ENCODE data around the gene UBE3C.
"Not testable (repeated sequence)": the region's sequence is repeated elsewhere in the genome, so short reads cannot be mapped to it uniquely, and the experiment has no call there.

UBE3C gene

DNA sequence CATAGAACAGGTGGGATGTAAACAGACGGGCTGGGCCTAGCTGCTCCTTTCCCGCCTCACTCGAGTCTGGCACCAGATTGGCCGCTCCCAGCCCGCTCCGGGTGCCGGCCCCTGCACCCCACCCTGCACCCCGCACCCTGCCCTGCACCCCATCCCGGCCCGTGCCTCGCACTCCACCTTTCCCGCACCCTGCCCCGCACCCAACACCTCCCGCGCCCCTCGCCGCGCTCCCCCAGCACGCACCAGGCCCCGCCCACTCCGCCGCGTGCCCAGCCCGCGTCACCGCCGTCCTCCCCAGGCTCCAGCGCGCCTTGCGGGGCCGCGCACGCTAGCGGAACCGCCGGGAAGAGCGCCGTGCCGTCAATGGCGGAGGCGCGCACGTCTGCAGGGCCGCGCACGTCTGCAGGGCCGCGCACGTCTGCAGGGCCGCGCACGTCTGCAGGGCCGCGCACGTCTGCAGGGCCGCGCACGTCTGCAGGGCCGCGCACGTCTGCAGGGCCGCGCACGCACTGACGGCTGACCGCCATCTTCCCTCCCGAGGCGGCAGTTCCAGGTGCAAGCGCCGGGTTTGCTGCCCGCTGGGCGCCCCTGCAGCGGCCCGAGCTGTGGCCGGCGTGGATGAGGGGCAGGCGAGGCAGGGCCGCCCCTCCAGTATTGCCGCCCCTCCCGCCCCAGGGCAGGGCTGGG lies at the start of gene UBE3C:
TSS of gene UBE3C (plus strand) at position 503 of the 687 bp plus-strand sequence. CDS start 347 bp downstream, outside the sequence.
- peak within 1 kb of the TSS; percentile 92 for H3K27ac Mint-ChIP-seq
- peak within 1 kb of the TSS; percentile 81 for H3K4me3 Mint-ChIP-seq
- no peaks in the 10 kb centered on the region for H3K9me3 Mint-ChIP-seq
- peaks cover 2% of the 10 kb centered on the region for H3K27me3 Mint-ChIP-seq
- intact Hi-C loops (cut with micrococcal nuclease) = no loop called here
- peaks cover 37% of the 10 kb centered on the region for H3K36me3 Mint-ChIP-seq (ENCODE audit: low read depth)
- H3K4me1 Mint-ChIP-seq (ENCODE audit: low read depth) = peaks cover 44% of the 10 kb centered on the region

DNA sequence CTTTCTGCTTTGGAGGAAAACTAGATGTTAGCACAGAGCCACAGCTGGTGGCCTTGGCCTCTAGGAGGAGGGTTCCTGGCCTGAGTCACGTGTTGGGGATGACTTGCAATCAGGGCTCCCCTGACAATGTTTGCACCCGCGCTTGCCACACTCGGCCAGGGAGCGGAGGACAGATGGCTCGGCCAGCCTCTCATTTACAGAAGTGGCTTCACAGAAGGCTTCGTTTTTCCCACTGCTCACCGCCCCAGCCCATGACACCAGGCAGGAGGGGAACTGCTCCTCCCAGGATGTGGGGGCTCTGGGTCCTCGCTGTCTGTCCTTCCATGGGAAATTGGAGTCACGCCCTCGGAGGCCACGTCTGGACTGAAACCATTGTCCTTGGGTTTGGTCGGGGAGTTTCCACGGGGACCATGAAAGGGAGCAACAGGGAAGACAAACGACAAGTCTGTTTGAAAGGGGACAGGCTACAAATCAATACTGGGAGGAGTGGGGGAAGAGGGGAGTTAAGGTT lies 49.6 kb upstream of the UBE3C start:
- H3K4me1 Mint-ChIP-seq (ENCODE audit: low read depth) = no peaks in the 10 kb centered on the region
- H3K9me3 Mint-ChIP-seq = peaks cover 18% of the 10 kb centered on the region

DNA sequence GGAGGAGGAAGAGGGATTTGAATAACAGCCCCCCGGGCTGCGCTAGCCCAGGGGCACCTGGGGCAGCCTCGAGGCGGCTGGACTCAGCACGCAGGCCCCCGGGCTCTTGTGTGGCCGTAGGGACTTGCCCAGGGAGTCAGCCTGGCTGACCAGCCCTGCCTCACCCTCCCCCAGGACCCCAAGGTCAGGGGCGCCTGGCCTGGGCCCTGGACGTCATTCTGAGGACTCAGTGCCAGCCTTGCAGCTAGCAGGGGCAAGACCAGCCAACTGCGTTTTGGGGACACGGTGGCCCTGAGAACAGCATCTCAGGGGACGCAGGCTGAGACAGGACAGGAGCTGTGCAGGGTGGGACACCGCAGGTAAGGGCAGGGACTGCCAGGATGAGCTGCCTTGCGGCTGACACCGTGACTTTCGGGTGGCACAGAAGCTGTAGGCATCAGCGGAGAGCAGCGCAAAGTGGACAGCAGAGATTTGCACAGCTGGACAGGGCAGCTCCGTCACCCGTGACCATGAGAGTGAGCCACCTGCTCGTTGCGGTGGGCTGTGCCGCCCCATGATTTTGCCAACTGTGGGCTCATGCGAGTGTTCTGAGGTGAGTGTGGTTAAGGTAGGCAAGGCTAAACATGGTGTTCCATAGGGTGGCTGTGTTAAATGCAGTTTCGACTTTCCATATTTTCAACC lies 48.1 kb upstream of the UBE3C start:
- Mint-ChIP-seq H3K9me3 (peaks cover 10% of the 10 kb centered on the region), H3K27ac (no peak overlapping the region), H3K4me3 (no peak overlapping the region), H3K27me3 (peaks cover 11% of the 10 kb centered on the region), H3K4me1 (ENCODE audit: low read depth) (no peaks in the 10 kb centered on the region), H3K36me3 (ENCODE audit: low read depth) (no peaks in the 10 kb centered on the region)
- intact Hi-C loops (cut with micrococcal nuclease) = no loop called here

More for the DNA sequence above, 49.6 kb upstream of the UBE3C start:
- no peak overlapping the region for H3K27ac Mint-ChIP-seq
- H3K27me3 Mint-ChIP-seq = peaks cover 11% of the 10 kb centered on the region
- H3K4me3 Mint-ChIP-seq = no peak overlapping the region
- no peaks in the 10 kb centered on the region for H3K36me3 Mint-ChIP-seq (ENCODE audit: low read depth)
- intact Hi-C loops (cut with micrococcal nuclease) = no loop called here

DNA sequence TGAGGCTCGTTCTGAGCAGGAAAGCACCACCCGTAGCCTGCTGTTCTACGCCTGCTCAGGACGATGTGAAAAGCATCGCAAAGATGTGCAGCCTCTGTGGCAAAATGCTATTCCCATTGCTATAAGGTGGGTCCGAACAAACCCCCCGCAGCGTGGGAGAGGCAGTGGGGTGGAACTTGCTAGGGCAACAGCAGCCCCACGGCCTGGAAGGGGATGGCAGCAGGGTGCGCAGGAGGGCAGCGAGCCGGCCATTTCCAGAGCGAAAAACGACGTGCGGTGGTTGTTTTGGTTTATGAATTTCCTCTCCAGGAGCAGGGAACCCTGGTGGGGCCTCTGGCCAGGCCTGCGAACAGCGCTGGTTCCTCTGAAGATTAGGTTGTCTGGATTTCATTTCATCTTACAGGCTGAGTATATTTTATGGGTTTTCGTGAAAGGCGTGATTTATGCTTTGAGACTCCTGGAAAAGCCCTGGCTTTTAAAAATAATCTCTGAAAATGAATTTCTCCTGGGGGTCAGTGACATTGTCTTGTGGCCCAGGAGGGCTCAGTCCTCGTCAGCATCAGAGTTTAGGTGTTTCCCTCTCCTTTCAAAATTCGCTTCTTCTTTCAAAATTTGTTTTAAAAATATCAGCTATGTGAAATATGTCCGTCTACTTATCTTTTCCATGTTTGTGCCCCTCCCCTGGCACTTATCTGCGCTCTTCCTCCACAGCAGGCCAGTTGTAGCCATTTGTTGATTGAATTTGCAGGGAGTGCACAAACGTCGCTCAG lies 42.3 kb upstream of the UBE3C start:
- Mint-ChIP-seq H3K27ac (no peak overlapping the region), H3K4me3 (no peak overlapping the region), H3K36me3 (ENCODE audit: low read depth) (no peaks in the 10 kb centered on the region), H3K4me1 (ENCODE audit: low read depth) (no peaks in the 10 kb centered on the region), H3K27me3 (peaks cover 19% of the 10 kb centered on the region), H3K9me3 (peaks cover 10% of the 10 kb centered on the region)
- intact Hi-C loops (cut with micrococcal nuclease) = no loop called here

DNA sequence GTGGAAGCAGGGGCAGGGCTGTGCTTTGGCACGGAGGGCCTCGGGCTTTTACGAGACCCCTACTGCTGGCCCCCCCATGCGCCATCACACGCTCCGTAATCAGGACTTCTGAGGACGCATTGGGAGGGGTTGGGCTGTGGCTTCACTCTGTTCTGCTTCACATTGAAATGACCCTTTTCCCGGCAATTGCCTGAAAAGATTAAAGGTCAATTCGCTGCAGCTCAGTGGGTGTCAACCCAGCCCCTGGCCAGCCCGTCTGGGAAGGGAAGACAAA lies 41.7 kb upstream of the UBE3C start:
- intact Hi-C loops (cut with micrococcal nuclease) = no loop called here
- peaks cover 19% of the 10 kb centered on the region for H3K27me3 Mint-ChIP-seq
- no peak overlapping the region for H3K4me3 Mint-ChIP-seq
- no peaks in the 10 kb centered on the region for H3K36me3 Mint-ChIP-seq (ENCODE audit: low read depth)
- H3K27ac Mint-ChIP-seq = no peak overlapping the region
- H3K4me1 Mint-ChIP-seq (ENCODE audit: low read depth) = no peaks in the 10 kb centered on the region
- H3K9me3 Mint-ChIP-seq = peaks cover 10% of the 10 kb centered on the region

DNA sequence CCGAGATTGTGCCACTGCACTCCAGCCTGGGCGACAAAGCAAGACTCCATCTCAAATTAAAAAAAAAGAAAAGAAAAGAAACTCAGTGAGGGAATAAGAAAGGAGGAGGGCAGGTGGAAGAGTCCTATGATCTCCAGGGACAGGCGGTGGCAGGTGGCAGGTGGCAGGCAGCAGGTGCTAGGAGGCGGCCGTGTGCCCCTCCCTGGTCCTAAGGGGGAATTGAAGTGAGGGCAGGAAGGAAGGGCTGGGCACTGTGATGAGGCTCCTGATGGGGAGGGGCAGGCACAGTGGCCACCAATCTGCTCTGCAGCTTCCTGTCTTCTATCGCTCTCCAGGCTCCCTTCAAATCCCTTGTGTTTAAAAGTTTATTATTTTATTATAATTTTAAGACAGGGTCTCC lies 41.2 kb upstream of the UBE3C start:
- no peaks in the 10 kb centered on the region for H3K36me3 Mint-ChIP-seq (ENCODE audit: low read depth)
- no peak overlapping the region for H3K27ac Mint-ChIP-seq
- peaks cover 10% of the 10 kb centered on the region for H3K9me3 Mint-ChIP-seq

DNA sequence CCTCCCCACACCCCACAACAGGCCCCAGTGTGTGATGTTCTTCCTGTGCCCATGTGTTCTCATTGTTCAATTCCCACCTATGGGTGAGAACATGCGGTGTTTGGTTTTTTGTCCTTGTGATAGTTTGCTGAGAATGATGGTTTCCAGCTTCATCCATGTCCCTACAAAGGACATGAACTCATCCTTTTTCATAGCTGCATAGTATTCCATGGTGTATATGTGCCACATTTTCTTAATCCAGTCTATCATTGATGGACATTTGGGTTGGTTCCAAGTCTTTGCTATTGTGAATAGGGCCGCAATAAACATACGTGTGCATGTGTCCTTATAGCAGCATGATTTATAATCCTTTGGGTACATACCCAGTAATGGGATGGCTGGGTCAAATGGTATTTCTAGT lies 38.7 kb upstream of the UBE3C start:
- H3K36me3 Mint-ChIP-seq (ENCODE audit: low read depth); intact Hi-C loops (cut with micrococcal nuclease); H3K27ac Mint-ChIP-seq; H3K4me3 Mint-ChIP-seq; H3K4me1 Mint-ChIP-seq (ENCODE audit: low read depth): not testable (repeated sequence)
- Mint-ChIP-seq H3K9me3 (peaks cover 19% of the 10 kb centered on the region), H3K27me3 (peaks cover 17% of the 10 kb centered on the region)

More for the DNA sequence above, 41.2 kb upstream of the UBE3C start:
- Mint-ChIP-seq H3K4me3 (no peak overlapping the region), H3K4me1 (ENCODE audit: low read depth) (no peaks in the 10 kb centered on the region), H3K27me3 (peaks cover 19% of the 10 kb centered on the region)
- intact Hi-C loops (cut with micrococcal nuclease) = no loop called here

DNA sequence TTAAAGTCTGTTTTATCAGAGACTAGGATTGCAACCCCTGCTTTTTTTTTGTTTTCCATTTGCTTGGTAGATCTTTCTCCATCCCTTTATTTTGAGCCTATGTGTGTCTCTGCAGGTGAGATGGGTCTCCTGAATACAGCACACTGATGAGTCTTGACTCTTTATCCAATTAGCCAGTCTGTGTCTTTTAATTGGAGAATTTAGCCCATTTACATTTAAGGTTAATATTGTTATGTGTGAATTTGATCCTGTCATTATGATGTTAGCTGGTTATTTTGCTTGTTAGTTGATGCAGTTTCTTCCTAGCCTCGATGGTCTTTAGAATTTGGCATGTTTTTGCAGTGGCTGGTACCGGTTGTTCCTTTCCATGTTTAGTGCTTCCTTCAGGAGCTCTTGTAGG lies 35.1 kb upstream of the UBE3C start:
- H3K9me3 Mint-ChIP-seq = peaks cover 51% of the 10 kb centered on the region
- H3K4me3 Mint-ChIP-seq; H3K27me3 Mint-ChIP-seq; intact Hi-C loops (cut with micrococcal nuclease); H3K4me1 Mint-ChIP-seq (ENCODE audit: low read depth); H3K36me3 Mint-ChIP-seq (ENCODE audit: low read depth); H3K27ac Mint-ChIP-seq: not testable (repeated sequence)

DNA sequence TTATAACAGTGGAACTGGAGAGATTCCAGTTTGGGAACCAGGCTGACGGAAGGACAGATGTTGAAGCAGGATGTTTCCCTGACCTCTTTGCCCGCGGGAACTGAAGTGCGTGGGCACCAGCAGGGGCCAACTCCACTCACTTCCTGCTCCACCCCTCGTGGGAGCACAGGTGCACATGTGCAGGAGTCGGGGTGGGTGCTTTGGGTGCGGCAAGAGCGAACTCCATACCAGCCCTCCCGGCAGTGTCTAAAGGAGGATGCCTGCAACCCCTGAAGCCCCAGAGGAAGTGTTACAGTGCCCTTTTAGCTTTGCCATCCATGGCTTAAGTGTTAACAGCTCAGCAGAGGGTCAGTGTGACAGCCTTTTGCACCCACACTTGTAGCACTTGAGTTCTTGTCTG lies 27.4 kb upstream of the UBE3C start:
- intact Hi-C loops (cut with micrococcal nuclease) = no loop called here
- Mint-ChIP-seq H3K36me3 (ENCODE audit: low read depth) (no peaks in the 10 kb centered on the region), H3K4me3 (no peak overlapping the region), H3K27ac (no peak overlapping the region), H3K9me3 (peaks cover 57% of the 10 kb centered on the region), H3K27me3 (peaks cover 17% of the 10 kb centered on the region), H3K4me1 (ENCODE audit: low read depth) (no peaks in the 10 kb centered on the region)

DNA sequence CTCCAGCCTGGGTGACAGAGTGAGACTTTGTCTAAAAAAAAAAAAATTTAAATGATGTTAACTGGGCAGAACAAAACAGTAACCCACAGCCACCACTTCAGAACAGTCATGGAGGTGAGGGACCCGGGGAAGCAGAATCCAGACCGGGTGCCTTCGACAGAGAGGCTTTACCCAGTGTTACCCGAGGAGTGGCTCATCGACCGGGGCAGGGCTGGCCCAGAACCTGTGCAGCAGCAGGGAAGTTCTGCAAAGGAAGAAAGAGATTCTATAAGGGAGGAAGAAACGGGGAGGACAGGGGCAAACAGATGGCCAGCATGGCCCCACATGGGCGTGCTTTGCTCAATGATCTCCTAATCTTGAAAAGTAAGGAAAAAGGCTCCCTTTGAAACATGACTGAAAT lies 26.0 kb upstream of the UBE3C start:
- intact Hi-C loops (cut with micrococcal nuclease) = no loop called here
- Mint-ChIP-seq H3K4me1 (ENCODE audit: low read depth) (no peaks in the 10 kb centered on the region), H3K9me3 (peaks cover 47% of the 10 kb centered on the region), H3K27ac (no peak overlapping the region), H3K4me3 (no peak overlapping the region), H3K36me3 (ENCODE audit: low read depth) (no peaks in the 10 kb centered on the region), H3K27me3 (peaks cover 15% of the 10 kb centered on the region)

DNA sequence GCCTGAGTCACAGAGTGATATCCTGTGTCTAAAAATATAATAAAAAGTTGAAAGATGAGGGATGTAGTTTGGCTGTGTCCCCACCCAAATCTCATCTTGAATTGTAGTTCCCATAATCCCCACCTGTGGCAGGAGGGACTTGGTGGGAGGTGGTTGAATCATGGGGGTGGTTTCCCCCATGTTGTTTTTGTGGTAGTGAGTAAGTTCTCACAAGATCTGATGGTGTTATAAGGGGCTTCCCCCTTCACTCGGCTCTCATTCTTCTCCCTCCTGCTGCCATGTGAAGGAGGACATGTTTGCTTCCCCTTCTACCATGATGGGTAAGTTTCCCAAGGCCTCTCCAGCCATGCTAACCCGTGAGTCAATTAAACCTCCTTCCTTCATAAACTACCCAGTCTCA lies 25.1 kb upstream of the UBE3C start:
- no peaks in the 10 kb centered on the region for H3K36me3 Mint-ChIP-seq (ENCODE audit: low read depth)
- H3K9me3 Mint-ChIP-seq = peaks cover 46% of the 10 kb centered on the region
- no peak overlapping the region for H3K27ac Mint-ChIP-seq
- H3K27me3 Mint-ChIP-seq = peaks cover 15% of the 10 kb centered on the region
- H3K4me1 Mint-ChIP-seq (ENCODE audit: low read depth) = no peaks in the 10 kb centered on the region
- intact Hi-C loops (cut with micrococcal nuclease) = no loop called here
- H3K4me3 Mint-ChIP-seq = no peak overlapping the region

DNA sequence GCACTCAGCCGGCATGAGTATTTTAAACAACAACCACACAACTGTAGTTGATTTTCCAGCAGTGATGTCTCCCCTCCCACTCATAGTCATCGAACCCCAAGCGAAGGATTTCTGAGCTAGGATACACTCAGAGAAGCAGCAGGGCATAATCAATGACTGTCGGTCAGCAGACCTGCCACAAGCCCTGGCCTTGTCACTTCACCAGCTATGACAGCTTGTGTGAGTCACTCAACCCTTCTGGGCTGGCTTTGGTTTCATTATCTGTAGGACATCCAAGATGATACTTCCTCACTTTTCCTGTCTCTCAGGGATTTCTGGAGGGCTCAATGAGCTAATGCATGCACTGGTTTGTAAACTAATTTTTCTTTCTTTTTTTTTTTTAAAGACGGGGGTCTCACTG lies 22.0 kb upstream of the UBE3C start:
- H3K4me3 Mint-ChIP-seq = no peak overlapping the region
- peaks cover 33% of the 10 kb centered on the region for H3K9me3 Mint-ChIP-seq
- no peaks in the 10 kb centered on the region for H3K4me1 Mint-ChIP-seq (ENCODE audit: low read depth)
- intact Hi-C loops (cut with micrococcal nuclease) = no loop called here
- no peaks in the 10 kb centered on the region for H3K36me3 Mint-ChIP-seq (ENCODE audit: low read depth)
- peaks cover 13% of the 10 kb centered on the region for H3K27me3 Mint-ChIP-seq
- no peak overlapping the region for H3K27ac Mint-ChIP-seq

DNA sequence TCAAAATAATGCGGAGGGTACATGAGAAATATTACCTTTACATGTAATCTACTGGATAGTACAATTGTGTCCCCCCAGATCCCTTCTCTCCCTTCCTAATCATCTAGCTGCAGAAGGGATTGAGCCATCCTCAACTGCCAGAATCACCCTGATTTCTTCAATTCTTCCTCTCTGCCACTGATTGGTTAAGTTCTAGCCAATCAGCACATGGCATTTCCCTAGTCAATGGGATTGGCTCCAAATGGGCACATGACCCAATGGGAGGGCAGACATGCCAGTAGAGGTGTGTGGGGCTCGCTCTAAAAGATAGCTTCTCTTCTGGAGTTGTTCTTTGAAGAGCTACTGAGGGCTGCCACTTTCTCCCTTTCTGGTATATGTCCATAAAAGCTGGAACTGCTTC lies 20.9 kb upstream of the UBE3C start:
- Mint-ChIP-seq H3K36me3 (ENCODE audit: low read depth) (no peaks in the 10 kb centered on the region), H3K27me3 (peaks cover 9% of the 10 kb centered on the region), H3K27ac (no peak overlapping the region), H3K4me3 (no peak overlapping the region), H3K9me3 (peaks cover 23% of the 10 kb centered on the region), H3K4me1 (ENCODE audit: low read depth) (no peaks in the 10 kb centered on the region)
- intact Hi-C loops (cut with micrococcal nuclease) = no loop called here

DNA sequence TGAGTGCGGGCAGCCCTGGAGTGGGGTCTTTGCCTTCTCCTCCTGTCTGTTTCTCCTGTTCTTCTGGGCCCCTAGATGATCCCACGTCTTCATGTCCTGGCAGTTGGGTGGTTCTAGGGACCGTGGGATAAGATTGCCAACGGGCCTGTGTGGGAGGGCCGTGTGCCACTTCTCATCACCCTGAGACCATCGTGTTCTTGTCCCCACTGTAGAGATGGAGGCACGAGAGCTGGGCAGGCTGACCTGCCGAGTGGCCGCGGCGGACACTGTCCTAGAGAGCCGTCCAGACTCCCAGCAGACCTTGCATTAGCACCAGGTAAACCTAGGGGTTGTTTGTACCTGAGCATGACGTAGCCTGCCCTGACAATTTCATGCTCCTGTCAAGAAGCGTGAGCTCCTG lies 18.5 kb upstream of the UBE3C start:
- H3K36me3 Mint-ChIP-seq (ENCODE audit: low read depth) = no peaks in the 10 kb centered on the region
- peaks cover 9% of the 10 kb centered on the region for H3K9me3 Mint-ChIP-seq
- no peak overlapping the region for H3K4me3 Mint-ChIP-seq
- peaks cover 3% of the 10 kb centered on the region for H3K27me3 Mint-ChIP-seq
- H3K27ac Mint-ChIP-seq = no peak overlapping the region
- intact Hi-C loops (cut with micrococcal nuclease) = no loop called here
- no peaks in the 10 kb centered on the region for H3K4me1 Mint-ChIP-seq (ENCODE audit: low read depth)
